Measurements from ENCODE around the gene RNU5D-1.

DNA sequence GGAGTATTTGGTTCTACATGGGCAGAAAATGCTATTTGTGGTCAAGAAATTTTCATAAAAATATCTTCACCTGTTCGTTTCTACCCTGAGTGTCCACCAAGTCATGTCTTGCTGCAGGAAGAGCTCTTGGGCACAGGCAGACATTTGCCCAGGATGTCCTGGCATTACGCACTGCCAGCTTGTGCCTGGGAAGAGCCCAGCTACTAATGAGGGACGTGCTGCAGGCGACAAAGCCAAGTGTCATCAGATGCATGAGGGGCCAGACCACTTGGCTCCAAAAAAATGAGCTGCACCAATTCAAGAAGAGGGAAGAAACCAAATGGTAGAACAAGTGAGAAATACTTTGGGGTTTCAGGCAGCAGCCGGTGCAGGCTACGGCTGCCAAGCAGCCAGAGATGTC, 12.9 kb downstream of the RNU5D-1 start:
- TF ChIP-seq POLR2A (IDR thresholded peaks at IDR 0.05) = no peak
- TF ChIP-seq, protein P1, sequence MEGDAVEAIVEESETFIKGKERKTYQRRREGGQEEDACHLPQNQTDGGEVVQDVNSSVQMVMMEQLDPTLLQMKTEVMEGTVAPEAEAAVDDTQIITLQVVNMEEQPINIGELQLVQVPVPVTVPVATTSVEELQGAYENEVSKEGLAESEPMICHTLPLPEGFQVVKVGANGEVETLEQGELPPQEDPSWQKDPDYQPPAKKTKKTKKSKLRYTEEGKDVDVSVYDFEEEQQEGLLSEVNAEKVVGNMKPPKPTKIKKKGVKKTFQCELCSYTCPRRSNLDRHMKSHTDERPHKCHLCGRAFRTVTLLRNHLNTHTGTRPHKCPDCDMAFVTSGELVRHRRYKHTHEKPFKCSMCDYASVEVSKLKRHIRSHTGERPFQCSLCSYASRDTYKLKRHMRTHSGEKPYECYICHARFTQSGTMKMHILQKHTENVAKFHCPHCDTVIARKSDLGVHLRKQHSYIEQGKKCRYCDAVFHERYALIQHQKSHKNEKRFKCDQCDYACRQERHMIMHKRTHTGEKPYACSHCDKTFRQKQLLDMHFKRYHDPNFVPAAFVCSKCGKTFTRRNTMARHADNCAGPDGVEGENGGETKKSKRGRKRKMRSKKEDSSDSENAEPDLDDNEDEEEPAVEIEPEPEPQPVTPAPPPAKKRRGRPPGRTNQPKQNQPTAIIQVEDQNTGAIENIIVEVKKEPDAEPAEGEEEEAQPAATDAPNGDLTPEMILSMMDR (IDR thresholded peaks at IDR 0.05) = no peak

Measured in lower leg skin (tissue), 3 donors.